Fibroblast of the aortic adventitia (primary cell): Measurements from ENCODE around the gene CCDC34. TPM values are rescaled to one million over a fixed set of nuclear protein-coding genes. Genes with fewer than 3 reads are reported as not detected.
A peak's percentile ranks its signal among the peaks of the same experiment; 100 is the strongest.

Source experiments
- DNase-seq: peaks from one replicate; pipeline ENCODE4 v3.0.0-alpha.2; 2010; ENCODE audit warnings: low read depth
- H3K4me3 ChIP-seq: 2 replicates; pipeline ENCODE4 v1.5.1; 2011; ENCODE audit warnings: low read depth, mild to moderate bottlenecking, control low read depth, low read length, moderate library complexity
- CTCF ChIP-seq: IDR thresholded peaks from 2 replicates; pipeline ENCODE4 v1.5.1; 2011; ENCODE audit warnings: mild to moderate bottlenecking, low read length, control low read depth, inconsistent platforms; ENCODE audit not compliant: insufficient read depth
- total RNA-seq: library from RNA; depleted of rRNA; stranded (reverse); fragments of >200 nt; gene quantifications from 2 replicates; pipeline ENCODE4 v1.2.3, GENCODE V29; 2012; ENCODE audit warnings: low replicate concordance

Gene CCDC34, protein sequence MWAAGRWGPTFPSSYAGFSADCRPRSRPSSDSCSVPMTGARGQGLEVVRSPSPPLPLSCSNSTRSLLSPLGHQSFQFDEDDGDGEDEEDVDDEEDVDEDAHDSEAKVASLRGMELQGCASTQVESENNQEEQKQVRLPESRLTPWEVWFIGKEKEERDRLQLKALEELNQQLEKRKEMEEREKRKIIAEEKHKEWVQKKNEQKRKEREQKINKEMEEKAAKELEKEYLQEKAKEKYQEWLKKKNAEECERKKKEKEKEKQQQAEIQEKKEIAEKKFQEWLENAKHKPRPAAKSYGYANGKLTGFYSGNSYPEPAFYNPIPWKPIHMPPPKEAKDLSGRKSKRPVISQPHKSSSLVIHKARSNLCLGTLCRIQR
- 6.3 and 10.7 TPM in 2 replicates for total RNA-seq

DNA sequence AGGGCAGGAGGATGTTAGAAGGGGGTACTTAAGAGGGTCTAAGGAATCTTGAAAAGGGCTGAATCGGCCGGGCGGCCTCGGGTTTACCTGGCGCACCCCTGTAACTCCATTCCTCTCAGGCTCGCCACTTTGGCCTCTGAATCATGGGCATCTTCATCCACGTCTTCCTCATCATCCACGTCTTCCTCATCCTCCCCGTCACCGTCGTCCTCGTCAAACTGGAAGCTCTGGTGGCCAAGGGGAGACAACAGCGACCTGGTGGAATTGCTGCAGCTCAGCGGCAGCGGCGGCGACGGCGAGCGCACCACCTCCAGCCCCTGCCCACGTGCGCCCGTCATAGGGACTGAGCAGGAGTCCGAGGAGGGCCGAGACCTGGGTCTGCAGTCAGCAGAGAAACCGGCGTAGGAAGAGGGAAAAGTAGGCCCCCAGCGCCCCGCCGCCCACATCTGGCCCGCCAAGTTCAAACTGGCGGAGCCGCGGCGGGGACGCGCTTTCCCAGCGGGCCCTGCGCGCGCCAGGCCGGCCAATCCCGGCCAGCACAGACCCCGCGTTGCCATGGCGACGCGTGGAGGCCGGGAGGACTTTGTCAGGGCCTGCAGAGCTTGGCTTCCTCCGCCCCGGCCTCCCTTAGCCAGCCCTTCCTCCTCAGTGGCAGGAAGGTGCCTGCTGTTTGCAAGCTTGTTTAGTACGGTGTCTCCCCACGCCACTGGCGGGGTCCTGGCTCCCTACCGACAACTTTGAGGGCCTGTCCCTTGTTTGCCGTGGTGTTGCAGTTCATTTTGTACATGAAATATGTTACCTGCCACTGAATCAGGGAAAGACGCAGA, at the start of gene CCDC34:
Gene CCDC34, minus strand, starts transcription at position 467 of the 827 bp plus-strand sequence. Its CDS starts 21 bp downstream, at position 446.
- no peak for TF ChIP-seq CTCF
- DNase-seq = peak; percentile 83
- H3K4me3 ChIP-seq = peak within 1 kb of the TSS; percentile 80

- no peak for TF ChIP-seq CTCF
- DNase-seq = no peak
- no peak overlapping the region for H3K4me3 ChIP-seq
Measured at GRCh38 chr11:27412192-27412691, 49.2 kb upstream of the CCDC34 start.

DNA sequence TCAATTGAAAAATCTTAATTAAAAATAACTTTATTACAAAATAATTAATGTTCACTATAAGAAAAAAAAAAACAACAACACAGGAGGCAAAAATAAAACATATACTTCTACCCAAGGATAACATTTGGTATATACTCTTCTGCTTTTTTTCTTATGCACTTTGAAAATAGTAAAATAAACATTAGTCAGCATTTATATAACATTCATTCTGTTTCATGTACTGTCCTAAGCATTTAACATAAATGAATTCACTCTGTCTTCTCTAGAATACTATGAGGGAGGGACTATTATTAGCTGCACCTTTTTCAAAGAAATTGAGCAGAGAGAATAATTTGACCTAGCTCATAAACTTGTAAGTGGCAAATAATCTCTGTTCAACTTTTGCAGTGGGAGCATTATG, 48.3 kb upstream of the CCDC34 start:
- H3K4me3 ChIP-seq = no peak overlapping the region
- no peak for DNase-seq
- no peak for TF ChIP-seq CTCF

DNA sequence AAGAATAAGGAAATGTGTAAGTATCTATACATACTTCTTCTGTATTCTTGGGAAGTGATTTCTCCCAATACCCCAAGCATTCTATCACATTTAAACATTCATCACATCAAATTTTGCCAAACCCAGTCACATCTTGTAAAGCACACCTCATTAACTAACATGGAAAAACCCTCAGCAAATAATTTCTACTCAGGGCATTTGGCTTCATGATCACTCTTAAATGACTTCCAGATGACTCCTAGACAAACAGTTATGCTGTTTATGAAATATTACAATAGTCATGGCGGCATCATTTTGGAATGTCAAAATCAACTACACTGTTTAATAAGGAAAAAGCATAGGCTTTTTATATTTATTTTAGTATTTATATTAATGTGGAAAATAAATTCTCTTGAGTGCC, 47.3 kb upstream of the CCDC34 start:
- no peak for TF ChIP-seq CTCF
- DNase-seq = no peak
- H3K4me3 ChIP-seq = no peak overlapping the region

DNA sequence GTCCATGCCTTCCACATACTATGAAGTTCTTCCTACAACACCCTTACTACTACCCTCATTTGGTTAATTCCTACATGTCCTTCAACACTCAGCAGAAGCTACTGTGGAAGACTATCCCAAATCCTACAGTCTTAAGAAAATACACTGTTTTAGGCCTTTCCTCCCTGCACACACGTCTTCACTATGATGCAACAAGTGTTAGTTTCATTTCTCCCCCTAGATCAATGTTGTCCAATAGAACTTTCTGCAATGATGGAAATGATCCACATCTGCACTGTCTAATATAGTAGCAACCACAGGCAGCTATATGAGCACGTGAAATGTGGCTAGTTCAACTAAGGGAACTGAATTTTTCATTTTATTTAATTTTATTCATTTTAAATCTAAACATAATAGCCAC, 46.7 kb upstream of the CCDC34 start:
- no peak for DNase-seq
- no peak overlapping the region for H3K4me3 ChIP-seq
- no peak for TF ChIP-seq CTCF

- TF ChIP-seq CTCF = no peak
- no peak for DNase-seq
- no peak overlapping the region for H3K4me3 ChIP-seq
Measured at GRCh38 chr11:27409049-27409448, 46.0 kb upstream of the CCDC34 start.
